Measurements from ENCODE around the gene KLF6. TPM values are rescaled to one million over a fixed set of nuclear protein-coding genes. Genes with fewer than 3 reads are reported as not detected.
A peak's percentile ranks its signal among the peaks of the same experiment; 100 is the strongest.

The KLF6 gene
- total RNA-seq, 1 donor from 2014 or later: 110 TPM

- Mint-ChIP-seq H3K27me3 (ENCODE audit: insufficient read depth) (no peaks in the 10 kb centered on the region), H3K4me3 (peak overlapping the region; percentile 93), H3K9me3 (no peaks in the 10 kb centered on the region), H3K27ac (peak overlapping the region; percentile 96), H3K4me1 (ENCODE audit: low read depth) (peaks cover 72% of the 10 kb centered on the region), H3K36me3 (ENCODE audit: low read depth) (peaks cover 70% of the 10 kb centered on the region)
- no peak for DNase-seq (ENCODE audit: low spot score)
- intact Hi-C loops (cut with micrococcal nuclease): loop anchor here (1.0 to 5.0 kb wide), 4 partner anchors 315 to 869 kb away; partner anchors contain the start of gene PITRM1
Measured at GRCh38 chr10:3782146-3782450, 2.9 kb downstream of the KLF6 start.

- Mint-ChIP-seq H3K36me3 (ENCODE audit: low read depth) (peaks cover 75% of the 10 kb centered on the region), H3K4me3 (peak overlapping the region; percentile 93), H3K9me3 (no peaks in the 10 kb centered on the region), H3K27ac (peak overlapping the region; percentile 96), H3K27me3 (ENCODE audit: insufficient read depth) (no peaks in the 10 kb centered on the region), H3K4me1 (ENCODE audit: low read depth) (peaks cover 75% of the 10 kb centered on the region)
- DNase-seq (ENCODE audit: low spot score): no peak
- intact Hi-C loops (cut with micrococcal nuclease): loop anchor here (1.0 to 5.0 kb wide), 4 partner anchors 314 to 870 kb away; partner anchors contain the start of gene PITRM1
Measured at GRCh38 chr10:3781468-3782145, 3.4 kb downstream of the KLF6 start.

GRCh38 chr10:3780771-3781467, 4.1 kb downstream of the KLF6 start:
- no peak for DNase-seq (ENCODE audit: low spot score)
- intact Hi-C loops (cut with micrococcal nuclease): loop anchor here (5.0 kb wide), 1 partner anchor 314 kb away; no protein-coding TSS in a partner anchor
- peak overlapping the region; percentile 93 for H3K4me3 Mint-ChIP-seq
- H3K9me3 Mint-ChIP-seq: no peaks in the 10 kb centered on the region
- H3K4me1 Mint-ChIP-seq (ENCODE audit: low read depth): peaks cover 74% of the 10 kb centered on the region
- H3K27me3 Mint-ChIP-seq (ENCODE audit: insufficient read depth): no peaks in the 10 kb centered on the region
- peaks cover 79% of the 10 kb centered on the region for H3K36me3 Mint-ChIP-seq (ENCODE audit: low read depth)
- peak overlapping the region; percentile 96 for H3K27ac Mint-ChIP-seq

- H3K9me3 Mint-ChIP-seq: no peaks in the 10 kb centered on the region
- peak overlapping the region; percentile 93 for H3K4me3 Mint-ChIP-seq
- peak overlapping the region; percentile 83 for H3K27ac Mint-ChIP-seq
- intact Hi-C loops (cut with micrococcal nuclease): loop anchor here (5.0 kb wide), 1 partner anchor 313 kb away; no protein-coding TSS in a partner anchor
- H3K27me3 Mint-ChIP-seq (ENCODE audit: insufficient read depth): no peaks in the 10 kb centered on the region
- peaks cover 80% of the 10 kb centered on the region for H3K4me1 Mint-ChIP-seq (ENCODE audit: low read depth)
- H3K36me3 Mint-ChIP-seq (ENCODE audit: low read depth): peaks cover 87% of the 10 kb centered on the region
- DNase-seq (ENCODE audit: low spot score): no peak
Measured at GRCh38 chr10:3780021-3780770, 4.8 kb downstream of the KLF6 start.

- peak overlapping the region; percentile 82 for H3K27ac Mint-ChIP-seq
- peaks cover 90% of the 10 kb centered on the region for H3K36me3 Mint-ChIP-seq (ENCODE audit: low read depth)
- intact Hi-C loops (cut with micrococcal nuclease): loop anchor here (5.0 kb wide), 2 partner anchors 92 to 552 kb away; no protein-coding TSS in a partner anchor
- H3K9me3 Mint-ChIP-seq: no peaks in the 10 kb centered on the region
- H3K27me3 Mint-ChIP-seq (ENCODE audit: insufficient read depth): no peaks in the 10 kb centered on the region
- H3K4me3 Mint-ChIP-seq: peak overlapping the region; percentile 93
- peaks cover 86% of the 10 kb centered on the region for H3K4me1 Mint-ChIP-seq (ENCODE audit: low read depth)
- DNase-seq (ENCODE audit: low spot score): no peak
Measured at GRCh38 chr10:3779158-3779741, 5.8 kb downstream of the KLF6 start.

- no peak for DNase-seq (ENCODE audit: low spot score)
- H3K27me3 Mint-ChIP-seq (ENCODE audit: insufficient read depth): no peaks in the 10 kb centered on the region
- H3K27ac Mint-ChIP-seq: peak overlapping the region; percentile 82
- peaks cover 92% of the 10 kb centered on the region for H3K4me1 Mint-ChIP-seq (ENCODE audit: low read depth)
- no peaks in the 10 kb centered on the region for H3K9me3 Mint-ChIP-seq
- H3K36me3 Mint-ChIP-seq (ENCODE audit: low read depth): peaks cover 89% of the 10 kb centered on the region
- intact Hi-C loops (cut with micrococcal nuclease): loop anchor here (5.0 kb wide), 2 partner anchors 91 to 551 kb away; no protein-coding TSS in a partner anchor
- H3K4me3 Mint-ChIP-seq: peak overlapping the region; percentile 93
Measured at GRCh38 chr10:3778692-3779157, 6.3 kb downstream of the KLF6 start.

GRCh38 chr10:3777981-3778691, 6.9 kb downstream of the KLF6 start:
- Mint-ChIP-seq H3K27me3 (ENCODE audit: insufficient read depth) (no peaks in the 10 kb centered on the region), H3K4me1 (ENCODE audit: low read depth) (peaks cover 92% of the 10 kb centered on the region), H3K9me3 (no peaks in the 10 kb centered on the region), H3K27ac (peak overlapping the region; percentile 82), H3K4me3 (peak overlapping the region; percentile 93), H3K36me3 (ENCODE audit: low read depth) (peaks cover 84% of the 10 kb centered on the region)
- intact Hi-C loops (cut with micrococcal nuclease): loop anchor here (1.0 to 5.0 kb wide), 11 partner anchors 13 to 581 kb away; no protein-coding TSS in a partner anchor
- DNase-seq (ENCODE audit: low spot score): no peak

- H3K27ac Mint-ChIP-seq: peak overlapping the region; percentile 53
Measured at GRCh38 chr10:3776796-3777571, 8.0 kb downstream of the KLF6 start.

GRCh38 chr10:3775696-3776551, 9.1 kb downstream of the KLF6 start:
- Mint-ChIP-seq H3K4me3 (peak overlapping the region; percentile 40), H3K4me1 (ENCODE audit: low read depth) (peaks cover 70% of the 10 kb centered on the region), H3K36me3 (ENCODE audit: low read depth) (peaks cover 62% of the 10 kb centered on the region), H3K9me3 (no peaks in the 10 kb centered on the region), H3K27ac (peak overlapping the region; percentile 82), H3K27me3 (ENCODE audit: insufficient read depth) (no peaks in the 10 kb centered on the region)
- no peak for DNase-seq (ENCODE audit: low spot score)
- intact Hi-C loops (cut with micrococcal nuclease): loop anchor here (2.0 to 5.0 kb wide), 3 partner anchors 89 to 549 kb away; no protein-coding TSS in a partner anchor

More at GRCh38 chr10:3776796-3777571, 8.0 kb downstream of the KLF6 start:
- Mint-ChIP-seq H3K9me3 (no peaks in the 10 kb centered on the region), H3K4me3 (peak overlapping the region; percentile 37), H3K27me3 (ENCODE audit: insufficient read depth) (no peaks in the 10 kb centered on the region), H3K4me1 (ENCODE audit: low read depth) (peaks cover 81% of the 10 kb centered on the region), H3K36me3 (ENCODE audit: low read depth) (peaks cover 72% of the 10 kb centered on the region)
- peak; percentile 60 for DNase-seq (ENCODE audit: low spot score)
- intact Hi-C loops (cut with micrococcal nuclease): loop anchor here (1.0 to 5.0 kb wide), 11 partner anchors 12 to 580 kb away; no protein-coding TSS in a partner anchor

GRCh38 chr10:3774814-3775695, 10.0 kb downstream of the KLF6 start:
- intact Hi-C loops (cut with micrococcal nuclease): loop anchor here (5.0 kb wide), 2 partner anchors 88 to 548 kb away; no protein-coding TSS in a partner anchor
- peaks cover 58% of the 10 kb centered on the region for H3K36me3 Mint-ChIP-seq (ENCODE audit: low read depth)
- no peak for DNase-seq (ENCODE audit: low spot score)
- peak overlapping the region; percentile 40 for H3K4me3 Mint-ChIP-seq
- H3K4me1 Mint-ChIP-seq (ENCODE audit: low read depth): peaks cover 62% of the 10 kb centered on the region
- no peaks in the 10 kb centered on the region for H3K27me3 Mint-ChIP-seq (ENCODE audit: insufficient read depth)
- H3K9me3 Mint-ChIP-seq: no peaks in the 10 kb centered on the region
- H3K27ac Mint-ChIP-seq: peak overlapping the region; percentile 82

Measured in activated T-helper 1 cell treated with anti-CD3 and anti-CD28 coated beads, Interleukin-12 subunit alpha, Interleukin-12 subunit beta, Interleukin-2, Interleukin-4 antibody, amounts not matched to agents 30 ng/mL and 10 ng/mL and 1 ng/mL, durations not matched to agents 14 hours and 24 hours and 36 hours (primary cell).